HepG2 (cell line): Measurements from ENCODE around the gene FBF1. TPM values are rescaled to one million over a fixed set of nuclear protein-coding genes. Genes with fewer than 3 reads are reported as not detected.
A peak's percentile ranks its signal among the peaks of the same experiment; 100 is the strongest.

Experiments
- CERS6 ChIP-seq: sonication (generic); formaldehyde crosslinking; IDR thresholded peaks from 2 replicates; pipeline ENCODE4 v1.5.0; 2020; ENCODE audit warnings: missing genetic modification reagents
- CREB3 ChIP-seq: sonication (generic); formaldehyde crosslinking; IDR thresholded peaks from 2 replicates; pipeline ENCODE4 v1.5.0; 2020; ENCODE audit warnings: missing genetic modification reagents
- FOXP4 ChIP-seq: sonication (generic); formaldehyde crosslinking; IDR thresholded peaks from 2 replicates; pipeline ENCODE4 v1.4.0; 2020; ENCODE audit warnings: missing genetic modification reagents
- KLF15 ChIP-seq: sonication (generic); formaldehyde crosslinking; IDR thresholded peaks from 2 replicates; pipeline ENCODE4 v1.8.1; 2023; ENCODE audit warnings: borderline replicate concordance, mild to moderate bottlenecking, inconsistent platforms, missing genetic modification reagents, mixed read lengths
- MATR3 ChIP-seq: sonication (generic); formaldehyde crosslinking; IDR thresholded peaks from 2 replicates; pipeline ENCODE4 v1.4.0; 2020; ENCODE audit warnings: missing genetic modification reagents
- MIXL1 ChIP-seq: IDR thresholded peaks from 2 replicates; pipeline ENCODE4 v1.6.1; 2016
- RXRA ChIP-seq: sonication (generic); formaldehyde crosslinking; IDR thresholded peaks from 2 replicates; pipeline ENCODE4 v1.5.1; 2020; ENCODE audit warnings: missing genetic modification reagents
- TAF1 ChIP-seq: sonication (generic); formaldehyde crosslinking; IDR thresholded peaks from 2 replicates; pipeline ENCODE4 v1.4.0; 2020; ENCODE audit warnings: missing genetic modification reagents
- THAP9 ChIP-seq: sonication (generic); formaldehyde crosslinking; IDR thresholded peaks from 2 replicates; pipeline ENCODE4; 2020; ENCODE audit warnings: missing genetic modification reagents, mild to moderate bottlenecking, borderline replicate concordance
- TIGD3 ChIP-seq: sonication (generic); formaldehyde crosslinking; IDR thresholded peaks from 2 replicates; pipeline ENCODE4 v1.5.1; 2020; ENCODE audit warnings: mild to moderate bottlenecking, missing genetic modification reagents, borderline replicate concordance
- ZBTB25 ChIP-seq: IDR thresholded peaks from 2 replicates; pipeline ENCODE4 v1.6.1; 2018; ENCODE audit warnings: missing genetic modification reagents
- ZFY ChIP-seq: sonication (generic); formaldehyde crosslinking; IDR thresholded peaks from 2 replicates; pipeline ENCODE4 v1.4.0; 2020; ENCODE audit warnings: missing genetic modification reagents
- ZNF276 ChIP-seq: sonication (generic); formaldehyde crosslinking; IDR thresholded peaks from 2 replicates; pipeline ENCODE4 v1.4.0; 2020; ENCODE audit warnings: mild to moderate bottlenecking, low read depth, missing genetic modification reagents
- ZNF296 ChIP-seq: sonication (generic); formaldehyde crosslinking; conservative IDR thresholded peaks from 2 replicates; pipeline ENCODE4 v1.5.0; 2020; ENCODE audit warnings: mild to moderate bottlenecking, missing genetic modification reagents
- ZNF33A ChIP-seq: sonication (generic); formaldehyde crosslinking; IDR thresholded peaks from 2 replicates; pipeline ENCODE4 v1.5.1; 2020; ENCODE audit warnings: missing genetic modification reagents, mild to moderate bottlenecking, moderate library complexity, borderline replicate concordance
- ZNF660 ChIP-seq: sonication (generic); formaldehyde crosslinking; IDR thresholded peaks from 2 replicates; pipeline ENCODE4 v1.5.1; 2020; ENCODE audit warnings: mild to moderate bottlenecking, low read depth, missing genetic modification reagents, borderline replicate concordance
- ZSCAN9 ChIP-seq: IDR thresholded peaks from 2 replicates; pipeline ENCODE4 v1.6.1; 2016; ENCODE audit warnings: borderline replicate concordance
- polyA plus RNA-seq, 8 experiments: library from polyadenylated mRNA; depleted of rRNA in 3 of 8; stranded (reverse) in 7 of 8; unstranded in 1 of 8; fragments of >200 nt; fragmentation: Illumina TruSeq in 4 of 8; extraction: Trizol in 4 of 8; gene quantifications; 2 replicates each; pipeline versions ENCODE4 v1.2.1 to v1.2.3, GENCODE V29; 2011 to 2016; ENCODE audit warnings: low read depth in 4 of 8, missing spikeins in 1 of 8, mixed read lengths in 1 of 8; ENCODE audit not compliant: insufficient read depth in 1 of 8
- total RNA-seq, 5 experiments: library from RNA; depleted of rRNA; stranded (reverse); fragments of >200 nt; fragmentation: Illumina TruSeq; extraction: Trizol; gene quantifications; 2 replicates each; pipeline ENCODE4 v1.2.3, GENCODE V29; 2016; ENCODE audit warnings: low read depth in 1 of 5

The FBF1 gene
- total and polyA plus RNA-seq, 2 of the 13 experiments (the other 11 are each of a cell fraction or from before 2014, with no cell fraction given), result 2.4 to 8.1 TPM

- TF ChIP-seq ZFY (CRISPR knock-in tag) (no peak), MATR3 (no peak), ZNF296 (CRISPR knock-in tag) (no peak), RXRA (no peak), CERS6 (CRISPR knock-in tag) (no peak), ZNF276 (peak; percentile 77; the same call in 1 of the 2 replicates), CREB3 (no peak), KLF15 (CRISPR knock-in tag) (no peak), ZBTB25 (CRISPR knock-in tag) (no peak), MIXL1 (no peak), FOXP4 (CRISPR knock-in tag) (0 out of 2 replicates have a peak, but pooled peaks have one; percentile 24), ZSCAN9 (CRISPR knock-in tag) (peak; percentile 34; the same call in 1 of the 2 replicates), ZNF33A (no peak), ZNF660 (CRISPR knock-in tag) (no peak), TAF1 (CRISPR knock-in tag) (0 out of 2 replicates have a peak, but pooled peaks have one; percentile 37), THAP9 (no peak), TIGD3 (peak; percentile 15; the same call in 1 of the 2 replicates)
These were observed 46.7 kb downstream of the FBF1 start (continued) for GRCh38 chr17:75894049-75894733.
